ENCODE measurements around the gene OTUD3. TPM values are rescaled to one million over a fixed set of nuclear protein-coding genes. Genes with fewer than 3 reads are reported as not detected.
"Not testable (repeated sequence)": the region's sequence is repeated elsewhere in the genome, so short reads cannot be mapped to it uniquely, and the experiment has no call there.

Gene OTUD3
- total RNA-seq, 2 experiments from 2014 or later = 10.2 to 11.2 TPM

GRCh38 chr1:19877821-19878636, 4.2 kb upstream of the OTUD3 start:
- peaks cover 10% of the 10 kb centered on the region for H3K4me1 Mint-ChIP-seq
- H3K27ac Mint-ChIP-seq = no peak overlapping the region
- CTCF ChIA-PET = interaction anchor here (1.0 to 1.2 kb wide), 2 partner anchors 11 to 12 kb away, joined by 3 read pairs; no protein-coding TSS in a partner anchor
- H3K36me3 Mint-ChIP-seq (ENCODE audit: low read depth) = no peaks in the 10 kb centered on the region
- POLR2A ChIA-PET = no interaction called here
- no peak for DNase-seq
- H3K9me3 Mint-ChIP-seq = no peaks in the 10 kb centered on the region
- H3K27me3 Mint-ChIP-seq = peaks cover 7% of the 10 kb centered on the region
- no peak overlapping the region for H3K4me3 Mint-ChIP-seq

GRCh38 chr1:19878637-19878985, 3.6 kb upstream of the OTUD3 start:
- ChIA-PET CTCF (no interaction called here), POLR2A (no interaction called here)
- Mint-ChIP-seq H3K9me3 (no peaks in the 10 kb centered on the region), H3K36me3 (ENCODE audit: low read depth) (no peaks in the 10 kb centered on the region), H3K4me1 (peaks cover 16% of the 10 kb centered on the region), H3K27me3 (peaks cover 4% of the 10 kb centered on the region), H3K4me3 (no peak overlapping the region), H3K27ac (no peak overlapping the region)
- no peak for DNase-seq

GRCh38 chr1:19879227-19879626, 3.0 kb upstream of the OTUD3 start:
- no peak overlapping the region for H3K4me3 Mint-ChIP-seq
- peaks cover 22% of the 10 kb centered on the region for H3K4me1 Mint-ChIP-seq
- H3K36me3 Mint-ChIP-seq (ENCODE audit: low read depth) = no peaks in the 10 kb centered on the region
- POLR2A ChIA-PET = interaction anchor here (0.6 kb wide), 1 partner anchor 27 kb away, joined by 3 read pairs; no protein-coding TSS in a partner anchor
- no peak overlapping the region for H3K27ac Mint-ChIP-seq
- CTCF ChIA-PET = interaction anchor here (0.6 kb wide), 1 partner anchor 1245 kb away, joined by 3 read pairs; no protein-coding TSS in a partner anchor
- H3K27me3 Mint-ChIP-seq = peaks cover 4% of the 10 kb centered on the region
- DNase-seq = no peak
- H3K9me3 Mint-ChIP-seq = no peaks in the 10 kb centered on the region

- no peak for DNase-seq
- CTCF ChIA-PET = interaction anchor here (0.6 kb wide), 1 partner anchor 1245 kb away, joined by 3 read pairs; no protein-coding TSS in a partner anchor
- Mint-ChIP-seq H3K36me3 (ENCODE audit: low read depth) (peaks cover 2% of the 10 kb centered on the region), H3K4me1 (peaks cover 26% of the 10 kb centered on the region), H3K27ac (no peak overlapping the region), H3K9me3 (no peaks in the 10 kb centered on the region), H3K27me3 (peaks cover 4% of the 10 kb centered on the region), H3K4me3 (no peak overlapping the region)
- POLR2A ChIA-PET = interaction anchor here (0.6 kb wide), 1 partner anchor 28 kb away, joined by 3 read pairs; no protein-coding TSS in a partner anchor
These were observed 2.5 kb upstream of the OTUD3 start for GRCh38 chr1:19879661-19880060.

- H3K9me3 Mint-ChIP-seq; POLR2A ChIA-PET; H3K27me3 Mint-ChIP-seq; H3K36me3 Mint-ChIP-seq (ENCODE audit: low read depth); H3K4me3 Mint-ChIP-seq; DNase-seq; H3K27ac Mint-ChIP-seq: not testable (repeated sequence)
- CTCF ChIA-PET = interaction anchor here (0.6 to 2.4 kb wide), 3 partner anchors 17 to 1811 kb away, joined by 3 to 8 read pairs (median 4); no protein-coding TSS in a partner anchor
- peaks cover 33% of the 10 kb centered on the region for H3K4me1 Mint-ChIP-seq
These were observed 1.4 kb upstream of the OTUD3 start for GRCh38 chr1:19880841-19881240.

- no peak overlapping the region for H3K27ac Mint-ChIP-seq
- H3K27me3 Mint-ChIP-seq = peaks cover 3% of the 10 kb centered on the region
- CTCF ChIA-PET = interaction anchor here (1.7 kb wide), 1 partner anchor 10 kb away, joined by 6 read pairs; no protein-coding TSS in a partner anchor
- no peaks in the 10 kb centered on the region for H3K9me3 Mint-ChIP-seq
- H3K4me3 Mint-ChIP-seq = peak overlapping the region; percentile 16
- peaks cover 40% of the 10 kb centered on the region for H3K4me1 Mint-ChIP-seq
- POLR2A ChIA-PET = no interaction called here
- peaks cover 5% of the 10 kb centered on the region for H3K36me3 Mint-ChIP-seq (ENCODE audit: low read depth)
- DNase-seq = no peak
These were observed 2.1 kb downstream of the OTUD3 start for GRCh38 chr1:19884312-19884711.

- H3K27me3 Mint-ChIP-seq = peaks cover 2% of the 10 kb centered on the region
- H3K27ac Mint-ChIP-seq = no peak overlapping the region
- POLR2A ChIA-PET = no interaction called here
- peaks cover 7% of the 10 kb centered on the region for H3K36me3 Mint-ChIP-seq (ENCODE audit: low read depth)
- peaks cover 39% of the 10 kb centered on the region for H3K4me1 Mint-ChIP-seq
- no peaks in the 10 kb centered on the region for H3K9me3 Mint-ChIP-seq
- CTCF ChIA-PET = interaction anchor here (1.4 to 1.5 kb wide), 2 partner anchors 9 to 20 kb away, joined by 3 to 4 read pairs; no protein-coding TSS in a partner anchor
- no peak for DNase-seq
- no peak overlapping the region for H3K4me3 Mint-ChIP-seq
These were observed 3.6 kb downstream of the OTUD3 start for GRCh38 chr1:19885821-19886220.

GRCh38 chr1:19888112-19888511, 5.9 kb downstream of the OTUD3 start:
- H3K9me3 Mint-ChIP-seq = no peaks in the 10 kb centered on the region
- peaks cover 33% of the 10 kb centered on the region for H3K4me1 Mint-ChIP-seq
- ChIA-PET CTCF (no interaction called here), POLR2A (no interaction called here)
- DNase-seq = no peak
- no peaks in the 10 kb centered on the region for H3K27me3 Mint-ChIP-seq
- H3K36me3 Mint-ChIP-seq (ENCODE audit: low read depth) = peaks cover 20% of the 10 kb centered on the region
- H3K4me3 Mint-ChIP-seq = no peak overlapping the region
- no peak overlapping the region for H3K27ac Mint-ChIP-seq

GRCh38 chr1:19889656-19890055, 7.5 kb downstream of the OTUD3 start:
- Mint-ChIP-seq H3K27ac (no peak overlapping the region), H3K4me1 (peaks cover 18% of the 10 kb centered on the region), H3K9me3 (no peaks in the 10 kb centered on the region), H3K36me3 (ENCODE audit: low read depth) (peaks cover 27% of the 10 kb centered on the region), H3K27me3 (no peaks in the 10 kb centered on the region), H3K4me3 (no peak overlapping the region)
- CTCF ChIA-PET = no interaction called here
- DNase-seq = no peak
- POLR2A ChIA-PET = no interaction called here

GRCh38 chr1:19892129-19892528, 9.9 kb downstream of the OTUD3 start:
- H3K4me1 Mint-ChIP-seq = peaks cover 9% of the 10 kb centered on the region
- no peak for DNase-seq
- no peaks in the 10 kb centered on the region for H3K27me3 Mint-ChIP-seq
- no peak overlapping the region for H3K27ac Mint-ChIP-seq
- H3K4me3 Mint-ChIP-seq = no peak overlapping the region
- ChIA-PET POLR2A (no interaction called here), CTCF (no interaction called here)
- H3K9me3 Mint-ChIP-seq = no peaks in the 10 kb centered on the region
- peaks cover 33% of the 10 kb centered on the region for H3K36me3 Mint-ChIP-seq (ENCODE audit: low read depth)

GRCh38 chr1:19892628-19893168, 10.5 kb downstream of the OTUD3 start:
- H3K9me3 Mint-ChIP-seq = no peaks in the 10 kb centered on the region
- H3K27me3 Mint-ChIP-seq = no peaks in the 10 kb centered on the region
- POLR2A ChIA-PET = no interaction called here
- no peak for DNase-seq
- H3K27ac Mint-ChIP-seq = no peak overlapping the region
- CTCF ChIA-PET = no interaction called here
- H3K4me3 Mint-ChIP-seq = no peak overlapping the region
- H3K4me1 Mint-ChIP-seq = peaks cover 9% of the 10 kb centered on the region
- H3K36me3 Mint-ChIP-seq (ENCODE audit: low read depth) = peaks cover 34% of the 10 kb centered on the region

- Mint-ChIP-seq H3K4me3 (no peak overlapping the region), H3K36me3 (ENCODE audit: low read depth) (peaks cover 37% of the 10 kb centered on the region), H3K27me3 (no peaks in the 10 kb centered on the region), H3K27ac (no peak overlapping the region), H3K9me3 (no peaks in the 10 kb centered on the region), H3K4me1 (peaks cover 4% of the 10 kb centered on the region)
- POLR2A ChIA-PET = no interaction called here
- CTCF ChIA-PET = interaction anchor here (1.8 kb wide), 1 partner anchor 10 kb away, joined by 6 read pairs; no protein-coding TSS in a partner anchor
- no peak for DNase-seq
These were observed 11.5 kb downstream of the OTUD3 start for GRCh38 chr1:19893687-19894086.

- CTCF ChIA-PET = interaction anchor here (1.5 to 1.8 kb wide), 2 partner anchors 8 to 10 kb away, joined by 4 to 6 read pairs; no protein-coding TSS in a partner anchor
- Mint-ChIP-seq H3K27ac (no peak overlapping the region), H3K9me3 (no peaks in the 10 kb centered on the region), H3K4me3 (no peak overlapping the region), H3K36me3 (ENCODE audit: low read depth) (peaks cover 42% of the 10 kb centered on the region), H3K27me3 (no peaks in the 10 kb centered on the region), H3K4me1 (peaks cover 4% of the 10 kb centered on the region)
- POLR2A ChIA-PET = no interaction called here
- no peak for DNase-seq
These were observed 12.0 kb downstream of the OTUD3 start for GRCh38 chr1:19894218-19894617.
